Gastroesophageal sphincter (tissue), 4 donors: Measurements from ENCODE around the gene EPHB2. TPM values are rescaled to one million over a fixed set of nuclear protein-coding genes. Genes with fewer than 3 reads are reported as not detected.

ENCODE experiments used
- ATAC-seq: fragments of 150-250 bp; one replicate; pipeline ENCODE4 v1.9.1; 2016; ENCODE audit warnings: mild to moderate bottlenecking, moderate library complexity
- H3K27ac ChIP-seq, 4 donors: fragments of 200-600 bp; sonication (generic) in 3 of 4; 1 replicate in 3 of 4; 2 replicates in 1 of 4; pipeline ENCODE4 v1.5.1; 2016 to 2019
- H3K27me3 ChIP-seq: fragments of 200-600 bp; sonication (generic); one replicate; pipeline ENCODE4 v1.5.1; 2019
- H3K36me3 ChIP-seq, 2 donors: fragments of 200-600 bp; sonication (generic); one replicate each; pipeline ENCODE4 v1.5.1; 2019; ENCODE audit warnings: control low read depth in 1 of 2
- H3K4me1 ChIP-seq, 3 donors: fragments of 200-600 bp; sonication (generic); 1 replicate in 2 of 3; 2 replicates in 1 of 3; pipeline ENCODE4 v1.5.1; 2016 to 2019; ENCODE audit warnings: control low read depth in 2 of 3
- H3K4me3 ChIP-seq, 2 donors: fragments of 200-600 bp; sonication (generic); one replicate each; pipeline ENCODE4 v1.5.1; 2019; ENCODE audit warnings: mild to moderate bottlenecking in 1 of 2, moderate library complexity in 1 of 2
- H3K9me3 ChIP-seq, 3 donors: fragments of 200-600 bp; sonication (generic); one replicate each; pipeline ENCODE4 v1.5.1; 2017 to 2019; ENCODE audit warnings: control low read depth in 2 of 3
- CTCF ChIP-seq, 4 experiments: fragments of 200-600 bp in 2 of 4; fragments of 450-650 bp in 2 of 4; sonication (generic) in 1 of 4; IDR thresholded peaks; one replicate each; pipeline ENCODE4 v1.5.1; 2017 to 2019; ENCODE audit warnings: antibody characterized with exemption in 4 of 4, mild to moderate bottlenecking in 2 of 4, moderate library complexity in 2 of 4
- EP300 ChIP-seq: sonication (generic); formaldehyde crosslinking; IDR thresholded peaks from one replicate; pipeline ENCODE4 v1.6.1; 2017; ENCODE audit warnings: antibody characterized with exemption, mild to moderate bottlenecking
- POLR2A ChIP-seq, 2 donors: fragments of 450-650 bp; IDR thresholded peaks; one replicate each; pipeline ENCODE4 v1.6.1; 2017; ENCODE audit warnings: antibody characterized with exemption in 2 of 2, mild to moderate bottlenecking in 2 of 2, moderate library complexity in 1 of 2
- POLR2AphosphoS5 ChIP-seq: sonication (generic); formaldehyde crosslinking; IDR thresholded peaks from one replicate; pipeline ENCODE4 v1.6.1; 2017; ENCODE audit warnings: antibody characterized with exemption
- WGBS, 2 donors: methylation state at CpG; one replicate each; pipeline ENCODE4 v1.1.5; 2018; ENCODE audit warnings: low coverage in 1 of 2; 5-methylcytosine and 5-hydroxymethylcytosine counted together
- total RNA-seq, 4 donors: library from RNA; depleted of rRNA; stranded (reverse); fragments of >200 nt; gene quantifications; one replicate each; pipeline ENCODE4 v1.1.0, GENCODE V29; 2016

Gene EPHB2
- total RNA-seq, 4 donors from 2014 or later = 2.0 to 5.9 (median 2.6) TPM

- no peak overlapping the region for H3K27ac ChIP-seq
- no peak overlapping the region for H3K4me3 ChIP-seq
- H3K36me3 ChIP-seq = no peaks in the 10 kb centered on the region
- no peak for TF ChIP-seq POLR2AphosphoS5
- no peak for TF ChIP-seq POLR2A (IDR thresholded peaks at IDR 0.05)
- no peak for TF ChIP-seq EP300
- TF ChIP-seq CTCF (IDR thresholded peaks at IDR 0.05) = no peak
- no peaks in the 10 kb centered on the region for H3K9me3 ChIP-seq
- 100% methylated on average over 1 of the region's 7 CpGs for WGBS, 2 donors
- no peak for ATAC-seq
- H3K27me3 ChIP-seq = no peaks in the 10 kb centered on the region
- H3K4me1 ChIP-seq = peaks cover 0 to 5% (median 0%) of the 10 kb centered on the region in 3 donors
Observed at GRCh38 chr1:22729912-22730311, 19.3 kb downstream of the EPHB2 start.

GRCh38 chr1:22731924-22732720 lies 21.5 kb downstream of the EPHB2 start:
- no peak overlapping the region for H3K4me3 ChIP-seq
- ATAC-seq = peak; percentile 27

GRCh38 chr1:22733643-22734042 lies 23.0 kb downstream of the EPHB2 start:
- no peak for ATAC-seq
- Histone ChIP-seq H3K4me1 (peaks cover 0 to 5% (median 0%) of the 10 kb centered on the region in 3 donors), H3K4me3 (no peak overlapping the region), H3K36me3 (no peaks in the 10 kb centered on the region), H3K27me3 (no peaks in the 10 kb centered on the region), H3K27ac (no peak overlapping the region), H3K9me3 (no peaks in the 10 kb centered on the region)
- 96 to 100% methylated on average over 2 to 7 of the region's 8 CpGs for WGBS, 2 donors
- TF ChIP-seq EP300 = no peak
- no peak for TF ChIP-seq POLR2AphosphoS5
- TF ChIP-seq CTCF (IDR thresholded peaks at IDR 0.05) = no peak
- no peak for TF ChIP-seq POLR2A (IDR thresholded peaks at IDR 0.05)

More at GRCh38 chr1:22731924-22732720, 21.5 kb downstream of the EPHB2 start:
- WGBS, 2 donors = 79% methylated on average over 11 of the region's 12 CpGs; no CpG with 5 or more reads in 1 of the 2 donors
- peaks cover 0 to 5% (median 0%) of the 10 kb centered on the region in 3 donors for H3K4me1 ChIP-seq
- H3K36me3 ChIP-seq = no peaks in the 10 kb centered on the region
- H3K9me3 ChIP-seq = no peaks in the 10 kb centered on the region
- TF ChIP-seq CTCF (IDR thresholded peaks at IDR 0.05) (no peak), POLR2A (IDR thresholded peaks at IDR 0.05) (no peak), EP300 (no peak)
- H3K27me3 ChIP-seq = no peaks in the 10 kb centered on the region
- no peak overlapping the region for H3K27ac ChIP-seq

GRCh38 chr1:22736501-22737080 lies 26.0 kb downstream of the EPHB2 start:
- peaks cover 22% of the 10 kb centered on the region for H3K27me3 ChIP-seq
- TF ChIP-seq CTCF (IDR thresholded peaks at IDR 0.05) = no peak
- TF ChIP-seq EP300 = no peak
- no peak for TF ChIP-seq POLR2AphosphoS5
- no peak for TF ChIP-seq POLR2A (IDR thresholded peaks at IDR 0.05)
- H3K4me1 ChIP-seq = no peaks in the 10 kb centered on the region
- H3K4me3 ChIP-seq = no peak overlapping the region
- no peak overlapping the region for H3K27ac ChIP-seq
- no peaks in the 10 kb centered on the region for H3K9me3 ChIP-seq
- ATAC-seq = no peak
- 86 to 93% methylated on average over 2 to 13 of the region's 23 CpGs for WGBS, 2 donors
- H3K36me3 ChIP-seq = no peaks in the 10 kb centered on the region
